GM12892 (cell line): ENCODE data around the gene LRIT1.

Experiments used
- POLR2A ChIP-seq: IDR thresholded peaks from 2 replicates; pipeline ENCODE4 v1.6.1; 2011; ENCODE audit warnings: low read depth, low read length, control low read depth
- POLR2AphosphoS5 ChIP-seq: IDR thresholded peaks from 2 replicates; pipeline ENCODE4 v1.6.1; 2011; ENCODE audit warnings: low read depth, low read length, control low read depth
- TAF1 ChIP-seq: IDR thresholded peaks from 2 replicates; pipeline ENCODE4 v1.6.1; 2011; ENCODE audit warnings: low read depth, mild to moderate bottlenecking, control low read depth, low read length, borderline replicate concordance

DNA sequence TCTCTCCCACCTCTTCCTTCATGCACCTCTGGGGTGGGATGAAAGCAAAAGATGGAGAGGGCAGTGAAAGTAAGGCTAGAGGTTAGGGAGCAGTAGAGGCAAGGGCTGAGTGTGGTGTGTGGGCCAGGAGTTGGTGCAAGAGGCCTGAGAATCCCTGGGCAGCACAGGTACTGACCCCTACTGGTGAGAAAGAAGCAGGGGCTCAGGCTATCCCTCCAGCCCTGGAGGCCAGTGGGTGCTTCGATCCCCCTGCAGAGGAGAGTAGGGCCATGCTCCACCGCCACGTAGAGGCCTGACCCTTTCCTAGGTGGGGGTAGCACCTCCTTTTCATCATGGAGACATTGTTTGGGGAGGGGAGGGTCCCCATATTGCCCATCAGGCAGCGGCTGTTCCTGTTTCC lies 37.2 kb downstream of the LRIT1 start:
- no peak for TF ChIP-seq POLR2A
- no peak for TF ChIP-seq POLR2AphosphoS5
- no peak for TF ChIP-seq TAF1
